BJ (cell line): ENCODE measurements around the gene FBXO42. TPM values are rescaled to one million over a fixed set of nuclear protein-coding genes. Genes with fewer than 3 reads are reported as not detected.
A peak's percentile ranks its signal among the peaks of the same experiment; 100 is the strongest.
"Not testable (repeated sequence)": the region's sequence is repeated elsewhere in the genome, so short reads cannot be mapped to it uniquely, and the experiment has no call there.

Experiments used
- CTCF ChIA-PET: fragments of 350-600 bp; formaldehyde crosslinking; extraction: SDS; loops from one replicate; lab custom pipeline; 2021; ENCODE audit warnings: antibody characterized with exemption, inconsistent platforms; lab: Yijun Ruan, JAX
- POLR2A ChIA-PET: fragments of 300-600 bp; sonication (Branson Sonifier 250); formaldehyde crosslinking; extraction: SDS; loops from one replicate; lab custom pipeline; 2021; ENCODE audit warnings: antibody characterized with exemption; lab: Charles Lee
- DNase-seq: peaks from one replicate; pipeline ENCODE4 v3.0.0-alpha.2; 2011; ENCODE audit warnings: low read depth
- H3K27me3 ChIP-seq: 2 replicates; pipeline ENCODE4 v1.6.0; 2011; ENCODE audit warnings: low read length; ENCODE audit not compliant: control insufficient read depth, insufficient read depth
- H3K36me3 ChIP-seq: 2 replicates; pipeline ENCODE4 v1.5.1; 2011; ENCODE audit warnings: low read length; ENCODE audit not compliant: control insufficient read depth, insufficient read depth
- H3K4me3 ChIP-seq: 2 replicates; pipeline ENCODE4 v1.5.1; 2011; ENCODE audit warnings: low read depth, mild to moderate bottlenecking, control low read depth, low read length
- polyA plus RNA-seq: library from polyadenylated mRNA; depleted of rRNA; stranded (reverse); fragments of >200 nt; gene quantifications from 2 replicates; pipeline ENCODE4 v1.2.3, GENCODE V29; 2011
- TF ChIP-seq, protein P1 (sequence below): IDR thresholded peaks from 2 replicates; pipeline ENCODE4 v1.5.1; 2011; ENCODE audit warnings: low read depth, mild to moderate bottlenecking, control low read depth, inconsistent platforms, low read length, moderate library complexity; ENCODE audit not compliant: insufficient read depth

The FBXO42 gene
- polyA plus RNA-seq, 1 experiment = 31.7 TPM

GRCh38 chr1:16348414-16349182 lies 3.7 kb downstream of the FBXO42 start:
- TF ChIP-seq, protein P1, sequence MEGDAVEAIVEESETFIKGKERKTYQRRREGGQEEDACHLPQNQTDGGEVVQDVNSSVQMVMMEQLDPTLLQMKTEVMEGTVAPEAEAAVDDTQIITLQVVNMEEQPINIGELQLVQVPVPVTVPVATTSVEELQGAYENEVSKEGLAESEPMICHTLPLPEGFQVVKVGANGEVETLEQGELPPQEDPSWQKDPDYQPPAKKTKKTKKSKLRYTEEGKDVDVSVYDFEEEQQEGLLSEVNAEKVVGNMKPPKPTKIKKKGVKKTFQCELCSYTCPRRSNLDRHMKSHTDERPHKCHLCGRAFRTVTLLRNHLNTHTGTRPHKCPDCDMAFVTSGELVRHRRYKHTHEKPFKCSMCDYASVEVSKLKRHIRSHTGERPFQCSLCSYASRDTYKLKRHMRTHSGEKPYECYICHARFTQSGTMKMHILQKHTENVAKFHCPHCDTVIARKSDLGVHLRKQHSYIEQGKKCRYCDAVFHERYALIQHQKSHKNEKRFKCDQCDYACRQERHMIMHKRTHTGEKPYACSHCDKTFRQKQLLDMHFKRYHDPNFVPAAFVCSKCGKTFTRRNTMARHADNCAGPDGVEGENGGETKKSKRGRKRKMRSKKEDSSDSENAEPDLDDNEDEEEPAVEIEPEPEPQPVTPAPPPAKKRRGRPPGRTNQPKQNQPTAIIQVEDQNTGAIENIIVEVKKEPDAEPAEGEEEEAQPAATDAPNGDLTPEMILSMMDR = no peak
- POLR2A ChIA-PET = no interaction called here
- Histone ChIP-seq H3K27me3 (no peaks in the 10 kb centered on the region), H3K4me3 (no peak overlapping the region), H3K36me3 (no peaks in the 10 kb centered on the region)
- CTCF ChIA-PET = no interaction called here
- DNase-seq = peak; percentile 88

GRCh38 chr1:16343276-16343675 lies 9.0 kb downstream of the FBXO42 start:
- H3K36me3 ChIP-seq, POLR2A ChIA-PET, CTCF ChIA-PET: not testable (repeated sequence)

GRCh38 chr1:16342331-16343062 lies 9.8 kb downstream of the FBXO42 start:
- POLR2A ChIA-PET = no interaction called here
- DNase-seq = no peak
- Histone ChIP-seq H3K27me3 (no peaks in the 10 kb centered on the region), H3K36me3 (no peaks in the 10 kb centered on the region), H3K4me3 (no peak overlapping the region)
- CTCF ChIA-PET = no interaction called here
- TF ChIP-seq, protein P1 = no peak

More at GRCh38 chr1:16343276-16343675, 9.0 kb downstream of the FBXO42 start:
- H3K4me3 ChIP-seq, DNase-seq, H3K27me3 ChIP-seq: not testable (repeated sequence)

- TF ChIP-seq, protein P1 = no peak
- CTCF ChIA-PET = no interaction called here
- POLR2A ChIA-PET = no interaction called here
These were observed 11.6 kb downstream of the FBXO42 start for GRCh38 chr1:16340673-16341072.

DNA sequence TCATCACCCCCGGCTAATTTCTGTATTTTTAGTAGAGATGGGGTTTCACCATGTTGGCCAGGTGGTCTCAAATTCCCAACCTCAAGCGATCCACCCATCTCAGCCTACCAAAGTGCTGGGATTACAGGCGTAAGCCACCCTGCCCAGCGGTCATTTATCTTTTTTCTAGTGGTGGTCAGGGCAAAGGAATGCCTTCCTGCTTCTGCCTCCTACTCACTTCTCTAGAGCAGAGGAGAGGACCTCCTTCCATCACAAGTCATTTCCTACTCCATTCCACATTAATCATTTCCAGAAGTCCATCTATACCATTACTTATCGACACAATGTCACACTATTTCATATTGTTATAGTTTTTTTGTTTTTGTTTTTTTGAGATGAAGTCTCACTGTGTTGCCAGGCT lies 13.3 kb downstream of the FBXO42 start:
- H3K36me3 ChIP-seq = no peaks in the 10 kb centered on the region; the same call in 1 of the 2 replicates
- no peaks in the 10 kb centered on the region for H3K27me3 ChIP-seq
- H3K4me3 ChIP-seq = no peak overlapping the region
- ChIA-PET CTCF (interaction anchor here (1.0 kb wide), 1 partner anchor 39 kb away, joined by 4 read pairs; no protein-coding TSS in a partner anchor), POLR2A (no interaction called here)
- no peak for DNase-seq
- TF ChIP-seq, protein P1 = no peak

More at GRCh38 chr1:16340673-16341072, 11.6 kb downstream of the FBXO42 start:
- DNase-seq = no peak
- no peaks in the 10 kb centered on the region; the same call in 1 of the 2 replicates for H3K36me3 ChIP-seq
- no peaks in the 10 kb centered on the region for H3K27me3 ChIP-seq
- H3K4me3 ChIP-seq = no peak overlapping the region
